Ovary (tissue), 9 donors: ENCODE data around the gene STYX. TPM values are rescaled to one million over a fixed set of nuclear protein-coding genes. Genes with fewer than 3 reads are reported as not detected.

Experiments
- DNase-seq, 5 donors: peaks; one replicate each; pipeline ENCODE4 v3.0.0-alpha.2; 2019 to 2020
- H3K27ac ChIP-seq, 2 donors: fragments of 200-600 bp; one replicate each; pipeline versions ENCODE4 v1.5.1 to v1.8.0; 2019 to 2022
- H3K27me3 ChIP-seq: fragments of 200-600 bp; one replicate; pipeline ENCODE4 v1.8.0; 2022
- H3K36me3 ChIP-seq: fragments of 200-600 bp; sonication (generic); one replicate; pipeline ENCODE4 v1.5.1; 2019
- H3K4me1 ChIP-seq: one replicate; pipeline ENCODE4 v1.8.1; 2013; ENCODE audit warnings: mild to moderate bottlenecking, moderate library complexity; ENCODE audit not compliant: insufficient read depth
- H3K4me3 ChIP-seq: fragments of 200-600 bp; sonication (generic); one replicate; pipeline ENCODE4 v1.5.1; 2017
- H3K9me3 ChIP-seq, 2 donors: fragments of 200-600 bp in 1 of 2; sonication (generic) in 1 of 2; one replicate each; pipeline versions ENCODE4 v1.5.1 to v1.8.1; 2013 to 2019; ENCODE audit warnings: mild to moderate bottlenecking in 1 of 2, moderate library complexity in 1 of 2
- EP300 ChIP-seq: sonication (generic); formaldehyde crosslinking; IDR thresholded peaks from one replicate; pipeline ENCODE4 v1.6.1; 2017; ENCODE audit warnings: antibody characterized with exemption
- POLR2A ChIP-seq: fragments of 450-650 bp; IDR thresholded peaks from one replicate; pipeline ENCODE4 v1.6.1; 2017; ENCODE audit warnings: antibody characterized with exemption, mild to moderate bottlenecking, moderate library complexity
- WGBS, 3 donors: extraction: QIAGEN DNeasy Blood & Tissue Kit in 1 of 3; methylation state at CpG; one replicate each; pipeline versions ENCODE4 v1.1.5 to v1.1.7; 2013 to 2017; 5-methylcytosine and 5-hydroxymethylcytosine counted together
- intact Hi-C, 4 donors: fragments of 100-400 bp; cut with DNase I; formaldehyde crosslinking; loops; one replicate each; pipeline versions ENCODE4 v1.11.0 to v1.15.1; 2022 to 2023
- polyA plus RNA-seq, 2 donors: library from polyadenylated mRNA; stranded (reverse); fragments of 200-250 nt in 1 of 2; fragments of 350-450 nt in 1 of 2; fragmentation: Illumina TruSeq in 1 of 2; extraction: RNeasy Lipid Tissue Mini Kit (QIAGEN cat#74804) in 1 of 2; gene quantifications; one replicate each; pipeline ENCODE4 v1.2.3, GENCODE V29; 2013 to 2014
- total RNA-seq, 7 donors: library from RNA; depleted of rRNA in 2 of 7; stranded (reverse); fragments of >200 nt in 2 of 7; fragmentation: NEBNext Ultra II Directional in 3 of 7; extraction: Animal tissue kit (Norgen Biotek cat#: 25700) in 3 of 7; gene quantifications; one replicate each; pipeline versions ENCODE4 v1.1.0 to v1.2.4, GENCODE V29; 2016 to 2023
- TF ChIP-seq, protein P1 (sequence below), 3 donors: fragments of 450-650 bp in 2 of 3; fragments of 200-600 bp in 1 of 3; IDR thresholded peaks; one replicate each; pipeline versions ENCODE4 v1.5.1 to v1.8.0; 2016 to 2022; ENCODE audit warnings: antibody characterized with exemption in 3 of 3, mild to moderate bottlenecking in 1 of 3
- donor health status: DM: no; HTN: no; CAD: no; lungs with moderate emphysema.
- donor health status: DM: no; HTN: no; CAD: no.
- donor health status: Bipolar disorder and iron deficiency.
- donor health status: DM: yes; HTN: yes; CAD: no.
- donor health status: DM: no; HTN: no; CAD: no.
- donor health status: DM: yes; HTN: yes; CAD: no.

Gene STYX
- total and polyA plus RNA-seq, 9 donors: 8.1 to 16.4 (median 11.3) TPM

DNA sequence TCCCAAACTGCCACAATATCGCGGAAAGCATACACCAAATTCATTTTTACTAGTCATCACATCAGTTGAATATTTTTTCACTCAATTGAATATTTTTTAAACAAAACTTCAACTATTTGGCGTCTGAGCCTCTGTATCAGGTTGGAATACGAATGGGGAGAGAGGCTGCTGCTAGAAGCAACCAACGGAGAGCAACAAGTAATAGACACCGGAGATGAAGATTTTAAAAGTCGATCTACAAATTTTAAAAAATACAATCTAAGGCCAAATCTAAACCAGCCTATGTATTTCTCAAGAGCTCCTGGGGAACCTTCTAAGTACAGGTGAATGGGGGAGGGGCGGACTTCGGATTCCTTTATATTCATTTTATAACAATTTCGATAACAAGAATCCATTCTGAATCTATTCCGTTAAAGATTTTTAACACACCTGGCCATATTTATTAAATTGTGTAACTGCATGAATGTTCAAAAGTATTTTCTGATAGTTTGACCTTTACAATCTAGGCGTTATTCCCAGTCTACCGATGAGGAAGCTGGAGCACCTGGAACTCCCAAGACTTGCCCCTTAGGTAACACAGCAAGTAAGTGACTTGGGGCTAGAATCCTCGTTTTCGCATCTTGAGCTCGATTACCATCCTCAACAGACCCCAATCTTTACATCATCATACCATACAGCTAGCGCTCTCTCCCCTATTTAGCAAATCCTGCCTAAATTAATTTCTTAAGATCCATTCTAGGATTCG, 60.2 kb downstream of the STYX start:
- H3K9me3 ChIP-seq: no peaks in the 10 kb centered on the region
- peaks cover 1% of the 10 kb centered on the region for H3K4me1 ChIP-seq
- no peak for DNase-seq
- TF ChIP-seq POLR2A (no peak), EP300 (no peak)
- TF ChIP-seq, protein P1, sequence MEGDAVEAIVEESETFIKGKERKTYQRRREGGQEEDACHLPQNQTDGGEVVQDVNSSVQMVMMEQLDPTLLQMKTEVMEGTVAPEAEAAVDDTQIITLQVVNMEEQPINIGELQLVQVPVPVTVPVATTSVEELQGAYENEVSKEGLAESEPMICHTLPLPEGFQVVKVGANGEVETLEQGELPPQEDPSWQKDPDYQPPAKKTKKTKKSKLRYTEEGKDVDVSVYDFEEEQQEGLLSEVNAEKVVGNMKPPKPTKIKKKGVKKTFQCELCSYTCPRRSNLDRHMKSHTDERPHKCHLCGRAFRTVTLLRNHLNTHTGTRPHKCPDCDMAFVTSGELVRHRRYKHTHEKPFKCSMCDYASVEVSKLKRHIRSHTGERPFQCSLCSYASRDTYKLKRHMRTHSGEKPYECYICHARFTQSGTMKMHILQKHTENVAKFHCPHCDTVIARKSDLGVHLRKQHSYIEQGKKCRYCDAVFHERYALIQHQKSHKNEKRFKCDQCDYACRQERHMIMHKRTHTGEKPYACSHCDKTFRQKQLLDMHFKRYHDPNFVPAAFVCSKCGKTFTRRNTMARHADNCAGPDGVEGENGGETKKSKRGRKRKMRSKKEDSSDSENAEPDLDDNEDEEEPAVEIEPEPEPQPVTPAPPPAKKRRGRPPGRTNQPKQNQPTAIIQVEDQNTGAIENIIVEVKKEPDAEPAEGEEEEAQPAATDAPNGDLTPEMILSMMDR (IDR thresholded peaks at IDR 0.05): no peak
- H3K27me3 ChIP-seq: no peaks in the 10 kb centered on the region
- H3K4me3 ChIP-seq: peak overlapping the region; percentile 77
- WGBS, 3 donors: 56 to 70% (median 59%) methylated on average over 18 of the region's 18 CpGs
- no peaks in the 10 kb centered on the region for H3K36me3 ChIP-seq
- intact Hi-C loops: no loop called here
- no peak overlapping the region for H3K27ac ChIP-seq

DNA sequence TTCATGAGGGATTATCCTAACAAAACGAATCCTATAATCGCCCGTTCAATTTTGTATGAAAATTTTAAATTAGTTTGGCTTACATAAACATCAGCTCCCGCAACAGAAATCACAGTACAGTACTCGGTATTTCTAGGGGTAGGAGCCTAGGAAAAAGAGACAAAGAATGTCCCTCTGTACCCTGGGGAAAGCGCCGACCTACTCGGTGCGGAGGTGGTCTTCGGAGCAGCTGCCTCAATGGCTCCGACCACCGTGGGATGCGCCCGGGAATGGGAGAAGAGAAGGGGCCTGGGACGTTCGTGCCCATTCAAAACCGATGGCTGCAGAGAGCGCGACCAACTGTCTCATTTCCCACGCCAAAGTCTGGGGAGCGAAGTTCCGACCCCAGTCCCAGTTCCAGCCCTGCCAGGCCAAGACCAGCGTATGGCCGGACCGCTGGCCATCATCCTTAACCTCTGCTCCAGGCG, 60.8 kb downstream of the STYX start:
- Histone ChIP-seq H3K27me3 (no peaks in the 10 kb centered on the region), H3K27ac (peak overlapping the region; percentile 43 to 88), H3K36me3 (no peaks in the 10 kb centered on the region), H3K4me1 (peaks cover 1% of the 10 kb centered on the region), H3K4me3 (peak overlapping the region; percentile 77), H3K9me3 (no peaks in the 10 kb centered on the region)
- 2% methylated on average over 24 to 26 of the region's 26 CpGs for WGBS, 3 donors
- intact Hi-C loops: no loop called here
- TF ChIP-seq POLR2A (no peak), EP300 (no peak)
- DNase-seq: no peak

DNA sequence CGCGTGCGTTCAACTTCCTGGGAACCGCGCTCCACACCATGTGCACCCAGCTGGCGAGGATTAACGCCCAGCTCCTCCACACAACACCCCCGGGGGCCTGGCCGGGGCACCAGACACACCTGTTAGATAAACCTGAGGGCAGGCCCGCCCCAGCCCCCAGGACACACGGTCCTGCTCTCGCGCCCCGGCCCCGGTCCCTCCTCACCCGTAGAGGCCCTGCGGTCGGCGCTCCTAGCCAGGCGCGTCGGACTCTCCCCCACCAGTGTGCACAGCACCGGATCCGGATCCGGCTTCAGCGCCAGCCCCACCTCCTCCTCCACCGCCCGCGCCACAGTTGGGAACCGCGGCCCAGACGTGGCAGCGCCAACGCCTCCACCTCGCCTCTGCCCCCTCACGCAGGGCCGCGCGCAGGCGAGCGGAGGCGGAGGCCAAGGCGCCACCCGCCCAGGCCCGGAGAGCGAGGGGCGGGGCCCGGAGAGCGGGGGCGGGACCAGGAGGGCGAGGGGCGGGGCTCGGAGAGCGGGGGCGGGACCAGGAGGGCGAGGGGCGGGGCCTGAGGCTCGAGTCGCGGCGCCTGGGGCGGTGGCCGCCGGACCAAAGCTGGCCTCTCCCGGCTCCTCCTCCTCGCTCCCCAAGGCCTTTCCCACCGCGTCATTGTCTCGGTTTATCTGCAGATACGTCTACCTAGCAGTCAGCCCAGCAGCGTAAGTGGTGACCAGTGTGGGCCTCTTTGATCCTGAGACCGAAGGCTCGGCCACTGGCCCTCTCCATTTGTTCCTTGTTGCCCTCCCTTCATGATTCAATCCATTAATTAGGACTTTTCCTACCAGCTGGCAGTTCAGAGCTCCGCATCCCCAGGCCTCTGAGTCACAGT, 61.5 kb downstream of the STYX start, which contains the start of gene GNPNAT1:
Gene GNPNAT1 (minus strand): TSS at position 385 of the 874 bp plus-strand sequence. CDS start 6,957 bp downstream, outside the sequence.
- DNase-seq: peak; percentile 81 to 91 (median 87)
- Histone ChIP-seq H3K9me3 (no peaks in the 10 kb centered on the region), H3K4me3 (peak within 1 kb of the TSS; percentile 77), H3K4me1 (peaks cover 1% of the 10 kb centered on the region), H3K27me3 (no peaks in the 10 kb centered on the region), H3K36me3 (no peaks in the 10 kb centered on the region), H3K27ac (peak within 1 kb of the TSS; percentile 43 to 88)
- intact Hi-C loops: no loop called here
- WGBS, 3 donors: 0 to 1% (median 1%) methylated on average over 37 to 74 of the region's 74 CpGs
- peak; percentile 53 for TF ChIP-seq POLR2A
- no peak for TF ChIP-seq EP300
- TF ChIP-seq, protein P1 (IDR thresholded peaks at IDR 0.05): no peak

- DNase-seq: no peak
- WGBS, 3 donors: 65 to 70% (median 67%) methylated on average over 7 of the region's 7 CpGs
- Histone ChIP-seq H3K4me3 (peak overlapping the region; percentile 77), H3K27ac (peak overlapping the region; percentile 30 to 88), H3K27me3 (no peaks in the 10 kb centered on the region), H3K9me3 (no peaks in the 10 kb centered on the region), H3K4me1 (peaks cover 1% of the 10 kb centered on the region), H3K36me3 (no peaks in the 10 kb centered on the region)
- intact Hi-C loops: no loop called here
- TF ChIP-seq EP300 (no peak), POLR2A (no peak)
- TF ChIP-seq, protein P1 (IDR thresholded peaks at IDR 0.05): no peak
Observed at GRCh38 chr14:52792097-52792415, 62.1 kb downstream of the STYX start.
